Endodermal cell (in vitro differentiated cells): ENCODE data around the gene DGLUCY. TPM values are rescaled to one million over a fixed set of nuclear protein-coding genes. Genes with fewer than 3 reads are reported as not detected.

Experiments
- DNase-seq: peaks from one replicate; pipeline ENCODE4 v3.0.0-alpha.2; 2017
- H3K27ac ChIP-seq: 2 replicates; pipeline ENCODE4 v1.5.1; 2013; ENCODE audit warnings: mild to moderate bottlenecking, low read depth, low read length, moderate library complexity
- H3K27me3 ChIP-seq: 2 replicates; pipeline ENCODE4 v1.6.1; 2013; ENCODE audit warnings: mild to moderate bottlenecking, low read length, moderate library complexity; ENCODE audit not compliant: insufficient read depth, control insufficient read depth, poor library complexity, severe bottlenecking
- H3K36me3 ChIP-seq: 2 replicates; pipeline ENCODE4 v1.7.0; 2013; ENCODE audit warnings: mild to moderate bottlenecking, low read length, moderate library complexity; ENCODE audit not compliant: control insufficient read depth, insufficient read depth
- H3K4me1 ChIP-seq: one replicate; pipeline ENCODE4 v1.7.0; 2013; ENCODE audit warnings: low read length; ENCODE audit not compliant: control insufficient read depth, insufficient read depth
- H3K4me3 ChIP-seq: 2 replicates; pipeline ENCODE4 v1.5.1; 2013; ENCODE audit warnings: mild to moderate bottlenecking, low read length, moderate library complexity
- H3K9ac ChIP-seq: 2 replicates; pipeline ENCODE4 v1.6.1; 2013; ENCODE audit warnings: mild to moderate bottlenecking, low read length, moderate library complexity; ENCODE audit not compliant: poor library complexity, severe bottlenecking; ENCODE audit errors: extremely low read depth
- H3K9me3 ChIP-seq: 2 replicates; pipeline ENCODE4 v1.6.1; 2013; ENCODE audit warnings: mild to moderate bottlenecking, low read length, moderate library complexity; ENCODE audit not compliant: control insufficient read depth
- H3K27ac Mint-ChIP-seq: 2 replicates; pipeline ENCODE4 v1.8.0; 2020; ENCODE audit warnings: mixed read lengths
- H3K27me3 Mint-ChIP-seq: 2 replicates; pipeline ENCODE4 v1.8.0; 2021; ENCODE audit warnings: mild to moderate bottlenecking, mixed read lengths; ENCODE audit not compliant: insufficient read depth
- H3K36me3 Mint-ChIP-seq: 2 replicates; pipeline ENCODE4 v1.8.0; 2020; ENCODE audit warnings: low read depth, mixed read lengths
- H3K4me1 Mint-ChIP-seq: 2 replicates; pipeline ENCODE4 v1.8.0; 2020; ENCODE audit warnings: mixed read lengths
- H3K4me3 Mint-ChIP-seq: 2 replicates; pipeline ENCODE4 v1.8.0; 2020; ENCODE audit warnings: mild to moderate bottlenecking, moderate library complexity, mixed read lengths
- H3K9me3 Mint-ChIP-seq: 2 replicates; pipeline ENCODE4 v1.8.0; 2020; ENCODE audit warnings: mild to moderate bottlenecking, mixed read lengths
- WGBS, 2 experiments: methylation state at CpG; one replicate each; pipeline versions ENCODE4 v1.1.5 to v1.1.7; 2013; ENCODE audit warnings: missing lambda C conversion rate in 2 of 2, mixed read lengths in 1 of 2; ENCODE audit not compliant: insufficient coverage in 1 of 2, insufficient read length in 1 of 2; 5-methylcytosine and 5-hydroxymethylcytosine counted together
- total RNA-seq, 2 donors: library from RNA; stranded (reverse); fragmentation: NEBNext Ultra II Directional in 1 of 2; extraction: Animal tissue kit (Norgen Biotek cat#: 25700) in 1 of 2; gene quantifications; 2 replicates in 1 of 2; 3 replicates in 1 of 2; pipeline ENCODE4 v1.2.1, GENCODE V29; 2021
- TF ChIP-seq, protein P1 (sequence below): fragments of 200-600 bp; sonication (generic); conservative IDR thresholded peaks from 2 replicates; pipeline ENCODE4 v1.5.0; 2021; ENCODE audit warnings: antibody characterized with exemption, mild to moderate bottlenecking

DGLUCY gene
- total RNA-seq, 2 donors from 2014 or later = 26.7 to 33.9 TPM

DNA sequence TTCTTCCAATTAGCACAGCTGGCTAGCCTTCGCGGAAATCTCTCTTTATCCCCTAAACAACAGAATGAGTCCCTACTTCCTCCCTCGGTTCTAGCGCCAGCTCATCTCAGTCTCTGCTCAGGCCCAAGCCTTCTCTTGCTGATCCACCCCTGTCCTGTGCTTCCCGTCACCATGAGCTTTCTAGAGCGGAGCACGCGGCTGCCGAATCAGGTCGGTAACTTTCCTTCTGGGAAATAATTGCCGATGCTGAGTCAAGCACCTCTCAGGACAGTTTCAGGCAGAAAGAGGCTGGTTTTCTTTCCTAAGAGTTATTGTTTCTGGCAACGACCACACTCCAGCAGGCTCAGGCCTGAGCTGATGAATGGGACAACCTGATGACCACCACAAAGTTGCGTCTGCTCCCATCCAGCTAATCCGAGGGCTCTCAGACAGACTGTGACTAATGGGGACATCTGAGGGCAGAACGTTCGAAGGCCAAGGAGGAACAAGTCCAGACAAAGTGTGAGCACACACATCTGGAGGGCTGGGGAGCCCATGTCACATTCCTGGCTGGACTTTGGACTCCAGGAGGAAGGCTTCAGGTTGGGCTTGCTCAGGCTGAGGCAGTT, 144.2 kb downstream of the DGLUCY start:
- peaks cover 13% of the 10 kb centered on the region for H3K27me3 Mint-ChIP-seq
- H3K27me3 ChIP-seq = peaks cover under 1% of the 10 kb centered on the region
- peaks cover 20% of the 10 kb centered on the region for H3K4me1 Mint-ChIP-seq
- no peak overlapping the region for H3K4me3 ChIP-seq
- H3K9ac ChIP-seq = no peak overlapping the region
- H3K36me3 Mint-ChIP-seq = no peaks in the 10 kb centered on the region
- H3K36me3 ChIP-seq = no peaks in the 10 kb centered on the region
- TF ChIP-seq, protein P1, sequence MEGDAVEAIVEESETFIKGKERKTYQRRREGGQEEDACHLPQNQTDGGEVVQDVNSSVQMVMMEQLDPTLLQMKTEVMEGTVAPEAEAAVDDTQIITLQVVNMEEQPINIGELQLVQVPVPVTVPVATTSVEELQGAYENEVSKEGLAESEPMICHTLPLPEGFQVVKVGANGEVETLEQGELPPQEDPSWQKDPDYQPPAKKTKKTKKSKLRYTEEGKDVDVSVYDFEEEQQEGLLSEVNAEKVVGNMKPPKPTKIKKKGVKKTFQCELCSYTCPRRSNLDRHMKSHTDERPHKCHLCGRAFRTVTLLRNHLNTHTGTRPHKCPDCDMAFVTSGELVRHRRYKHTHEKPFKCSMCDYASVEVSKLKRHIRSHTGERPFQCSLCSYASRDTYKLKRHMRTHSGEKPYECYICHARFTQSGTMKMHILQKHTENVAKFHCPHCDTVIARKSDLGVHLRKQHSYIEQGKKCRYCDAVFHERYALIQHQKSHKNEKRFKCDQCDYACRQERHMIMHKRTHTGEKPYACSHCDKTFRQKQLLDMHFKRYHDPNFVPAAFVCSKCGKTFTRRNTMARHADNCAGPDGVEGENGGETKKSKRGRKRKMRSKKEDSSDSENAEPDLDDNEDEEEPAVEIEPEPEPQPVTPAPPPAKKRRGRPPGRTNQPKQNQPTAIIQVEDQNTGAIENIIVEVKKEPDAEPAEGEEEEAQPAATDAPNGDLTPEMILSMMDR = no peak
- H3K27ac Mint-ChIP-seq = no peak overlapping the region
- DNase-seq = no peak
- 89 to 90% methylated on average over 16 of the region's 16 CpGs for WGBS, 2 experiments
- H3K4me3 Mint-ChIP-seq = no peak overlapping the region
- peak overlapping the region; percentile 3 for H3K27ac ChIP-seq
- H3K9me3 ChIP-seq = no peaks in the 10 kb centered on the region
- no peaks in the 10 kb centered on the region for H3K9me3 Mint-ChIP-seq
- peaks cover 5% of the 10 kb centered on the region for H3K4me1 ChIP-seq

DNA sequence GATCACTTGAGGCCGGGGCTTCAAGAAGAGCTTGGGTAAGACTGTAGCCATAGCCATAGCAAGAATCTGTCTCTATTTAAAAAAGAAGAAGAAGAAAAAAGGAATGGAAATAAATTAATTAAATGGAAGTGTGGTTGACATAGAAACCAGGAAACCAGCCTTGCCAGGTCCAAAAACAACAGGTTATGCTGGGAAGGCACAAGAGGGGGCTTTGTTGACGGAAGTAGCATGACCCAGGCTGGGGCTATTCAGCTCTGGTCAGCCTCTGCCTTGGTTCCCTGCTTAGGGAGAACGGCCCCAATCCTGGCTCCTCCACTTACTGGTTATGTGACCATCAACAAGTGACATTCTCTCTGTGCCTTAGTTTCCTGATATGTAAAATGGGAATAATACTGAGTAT, 145.0 kb downstream of the DGLUCY start:
- H3K27ac Mint-ChIP-seq = no peak overlapping the region
- H3K36me3 Mint-ChIP-seq = no peaks in the 10 kb centered on the region
- Histone ChIP-seq H3K9me3 (no peaks in the 10 kb centered on the region), H3K4me3 (no peak overlapping the region), H3K9ac (no peak overlapping the region), H3K27me3 (peaks cover 8% of the 10 kb centered on the region), H3K4me1 (peaks cover 5% of the 10 kb centered on the region), H3K36me3 (no peaks in the 10 kb centered on the region), H3K27ac (no peak overlapping the region)
- peaks cover 20% of the 10 kb centered on the region for H3K4me1 Mint-ChIP-seq
- H3K9me3 Mint-ChIP-seq = no peaks in the 10 kb centered on the region
- WGBS, 2 experiments = 88 to 96% methylated on average over 2 to 3 of the region's 3 CpGs
- H3K4me3 Mint-ChIP-seq = no peak overlapping the region
- DNase-seq = no peak
- TF ChIP-seq, protein P1 = no peak
- peaks cover 18% of the 10 kb centered on the region for H3K27me3 Mint-ChIP-seq

GRCh38 chr14:91261115-91261514, 147.2 kb downstream of the DGLUCY start:
- Histone ChIP-seq H3K36me3 (no peaks in the 10 kb centered on the region), H3K9me3 (no peaks in the 10 kb centered on the region), H3K4me1 (peaks cover 5% of the 10 kb centered on the region), H3K9ac (no peak overlapping the region), H3K4me3 (no peak overlapping the region), H3K27ac (no peak overlapping the region), H3K27me3 (peaks cover 27% of the 10 kb centered on the region)
- no peak overlapping the region for H3K4me3 Mint-ChIP-seq
- no peaks in the 10 kb centered on the region for H3K36me3 Mint-ChIP-seq
- WGBS, 2 experiments = 93 to 97% methylated on average over 3 to 5 of the region's 5 CpGs
- no peak for DNase-seq
- TF ChIP-seq, protein P1 = no peak
- no peak overlapping the region for H3K27ac Mint-ChIP-seq
- H3K27me3 Mint-ChIP-seq = peaks cover 32% of the 10 kb centered on the region
- H3K9me3 Mint-ChIP-seq = no peaks in the 10 kb centered on the region
- H3K4me1 Mint-ChIP-seq = peaks cover 18% of the 10 kb centered on the region
